Peyer's patch (tissue), 4 donors: ENCODE measurements around the gene RBM4B.

Source experiments
- CTCF ChIP-seq, 6 experiments: fragments of 450-650 bp in 4 of 6; fragments of 200-600 bp in 2 of 6; sonication (generic) in 1 of 6; IDR thresholded peaks; one replicate each; pipeline ENCODE4 v1.5.1; 2017 to 2019; ENCODE audit warnings: antibody characterized with exemption in 6 of 6, mild to moderate bottlenecking in 3 of 6, moderate library complexity in 1 of 6
- POLR2A ChIP-seq, 2 donors: fragments of 450-650 bp; IDR thresholded peaks; one replicate each; pipeline ENCODE4 v1.5.1; 2017; ENCODE audit warnings: antibody characterized with exemption in 2 of 2, mild to moderate bottlenecking in 2 of 2, moderate library complexity in 2 of 2

DNA sequence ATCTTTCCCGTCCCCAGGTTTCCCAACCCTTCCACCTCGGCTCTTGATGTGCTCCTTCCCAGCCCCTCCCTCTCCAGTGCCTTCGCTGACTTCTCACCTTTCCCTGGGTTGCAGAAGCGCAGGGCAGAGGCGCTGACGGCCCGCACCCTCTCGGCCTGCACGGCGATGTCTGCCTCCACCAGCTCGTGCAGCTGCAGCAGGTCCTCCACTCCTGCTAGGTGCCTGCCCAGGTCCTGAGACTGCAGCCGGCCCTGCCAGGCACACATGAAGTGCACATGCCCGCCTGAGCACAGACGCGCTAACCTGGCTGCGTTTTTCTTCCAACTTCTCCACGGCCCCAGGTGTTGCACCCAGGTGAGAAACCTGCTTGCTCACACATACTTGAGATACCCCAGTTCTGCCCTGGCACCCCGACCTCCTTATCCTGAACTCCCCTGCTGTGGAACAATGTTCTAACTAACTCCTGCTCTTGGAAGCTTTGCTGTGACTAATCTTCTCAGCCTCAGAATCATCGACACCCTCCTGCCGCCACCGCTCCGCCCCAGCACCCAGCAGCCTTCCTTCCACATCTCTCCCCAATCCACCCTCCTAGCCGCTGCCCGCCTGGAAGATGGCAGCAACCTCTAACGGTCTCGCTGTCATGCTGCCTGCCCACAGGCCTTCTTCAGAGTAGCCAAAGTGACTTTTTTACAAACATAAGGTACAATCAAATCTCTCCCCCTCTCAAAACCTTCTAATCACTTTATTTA is 28.1 kb upstream of the RBM4B start:
- TF ChIP-seq POLR2A (IDR thresholded peaks at IDR 0.05): no peak
- no peak for TF ChIP-seq CTCF (IDR thresholded peaks at IDR 0.05)
